Suppressor macrophage treated with lipopolysaccharide for 4 hours (primary cell): Measurements from ENCODE around the gene CUBN.

ENCODE experiments used
- DNase-seq: peaks from one replicate; pipeline ENCODE4 v3.0.0-alpha.2; 2020

CUBN gene

DNA sequence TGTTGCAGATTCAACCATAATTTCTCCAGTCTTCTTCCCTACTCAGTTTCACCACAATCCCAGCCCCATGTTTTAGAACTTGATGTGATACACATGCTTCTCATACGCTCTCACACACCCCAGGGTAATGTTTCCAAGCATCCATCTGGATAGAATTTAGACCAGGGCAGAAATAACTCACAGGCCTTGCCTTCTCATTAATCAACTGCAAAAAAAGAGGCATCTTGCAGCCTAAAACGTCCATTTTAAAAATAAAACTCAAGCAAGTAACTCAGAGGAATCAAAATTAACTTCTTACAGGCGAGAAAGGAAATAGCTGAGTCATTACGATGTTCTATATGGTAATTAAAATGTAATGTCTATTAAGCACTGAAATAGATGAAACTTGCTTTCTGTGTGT, 185.2 kb downstream of the CUBN start:
- DNase-seq, result no peak

- no peak for DNase-seq
These were observed 186.0 kb downstream of the CUBN start for GRCh38 chr10:16943295-16944285.

DNA sequence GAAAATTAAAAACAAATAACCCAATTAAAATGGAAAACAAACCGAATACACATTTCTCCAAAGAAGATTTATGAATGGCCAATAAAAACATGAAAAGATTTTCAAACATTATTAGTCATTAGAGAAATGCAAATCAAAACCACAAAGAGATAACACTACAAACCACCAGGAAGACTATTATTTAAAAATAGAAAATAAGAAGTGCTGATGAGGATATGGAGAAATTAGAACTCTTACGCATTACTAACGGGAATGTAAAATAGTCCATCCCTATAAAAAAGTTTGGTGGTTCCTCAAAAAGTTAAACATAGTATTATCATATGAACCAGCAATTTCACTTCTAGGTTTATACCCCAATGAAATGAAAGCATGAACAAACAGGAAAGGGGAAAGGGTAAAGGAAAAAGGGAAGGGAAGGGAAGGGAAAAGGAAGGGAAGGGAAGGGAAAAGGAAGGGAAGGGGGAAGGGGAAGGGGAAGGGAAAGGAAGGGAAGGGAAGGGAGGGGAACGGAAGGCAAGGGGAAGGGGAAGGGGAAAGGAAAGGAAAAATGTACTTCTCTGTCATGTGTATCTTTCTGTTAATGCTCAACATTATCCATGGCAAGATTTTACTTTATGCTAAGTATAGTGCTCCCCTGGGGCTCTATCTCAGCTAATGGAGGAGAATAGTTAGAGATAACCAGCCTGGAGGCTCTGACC, 187.1 kb downstream of the CUBN start:
- peak; percentile 47 for DNase-seq

DNA sequence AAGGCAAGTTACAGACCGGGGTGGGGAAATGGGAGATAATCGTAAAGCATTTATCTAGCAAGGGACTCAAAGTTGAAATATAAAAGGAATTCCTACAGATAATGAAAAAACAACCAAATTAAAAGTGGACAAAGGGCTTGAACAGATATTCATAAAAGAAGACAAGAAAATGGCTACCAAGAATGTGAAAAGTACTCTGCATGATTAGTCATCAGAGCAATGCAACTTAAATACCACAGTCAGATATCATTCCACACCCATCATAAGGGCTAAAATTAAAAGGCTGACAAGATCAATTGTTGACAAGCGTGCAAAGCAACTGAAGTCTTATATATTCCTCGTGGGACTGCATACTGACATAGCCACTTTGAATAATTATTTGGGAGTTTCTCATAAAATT, 187.7 kb downstream of the CUBN start:
- DNase-seq, result no peak

DNA sequence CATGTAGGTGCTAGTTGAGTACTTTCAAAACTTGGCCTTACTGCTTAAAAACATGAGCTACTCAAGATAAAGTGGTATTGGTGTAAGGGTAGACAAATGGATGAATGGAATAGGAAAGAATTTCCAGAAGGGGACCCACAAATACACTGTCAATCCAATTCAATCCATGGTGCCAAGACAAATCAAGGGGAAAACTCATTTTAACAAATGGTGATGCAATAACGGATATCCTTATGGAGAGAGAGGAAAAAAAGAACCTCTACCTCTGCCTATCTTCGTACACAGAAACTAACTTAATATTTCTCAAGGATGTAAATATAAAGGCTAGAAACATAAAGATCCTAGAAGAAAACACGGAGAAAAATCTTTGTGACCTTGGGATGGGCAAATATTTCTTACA, 188.5 kb downstream of the CUBN start:
- no peak for DNase-seq

- DNase-seq, result no peak
These were observed 190.7 kb downstream of the CUBN start for GRCh38 chr10:16938952-16939351.

- DNase-seq, result no peak
These were observed 195.2 kb downstream of the CUBN start for GRCh38 chr10:16934461-16934860.

DNA sequence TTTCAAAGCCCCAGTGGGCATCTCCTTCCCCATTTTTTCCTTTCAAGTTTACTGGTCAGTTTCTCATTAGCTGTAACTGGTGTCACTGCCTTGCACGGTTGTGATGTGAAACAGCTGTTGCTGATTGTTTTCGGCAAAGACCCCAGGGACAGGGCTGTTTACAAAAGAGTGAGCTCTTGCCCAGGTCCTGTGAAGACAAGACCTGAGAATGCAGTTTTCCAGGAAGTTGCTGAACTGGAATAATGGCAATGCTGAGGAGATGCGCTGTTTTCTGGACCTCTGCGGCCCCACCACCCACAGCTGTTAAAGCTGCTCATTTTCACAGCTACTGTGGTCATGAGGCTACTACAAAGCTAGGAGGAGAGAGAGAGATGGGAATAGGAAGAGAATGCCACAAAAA, 195.8 kb downstream of the CUBN start:
- DNase-seq, result no peak

GRCh38 chr10:16931930-16932329, 197.7 kb downstream of the CUBN start:
- DNase-seq, result no peak

DNA sequence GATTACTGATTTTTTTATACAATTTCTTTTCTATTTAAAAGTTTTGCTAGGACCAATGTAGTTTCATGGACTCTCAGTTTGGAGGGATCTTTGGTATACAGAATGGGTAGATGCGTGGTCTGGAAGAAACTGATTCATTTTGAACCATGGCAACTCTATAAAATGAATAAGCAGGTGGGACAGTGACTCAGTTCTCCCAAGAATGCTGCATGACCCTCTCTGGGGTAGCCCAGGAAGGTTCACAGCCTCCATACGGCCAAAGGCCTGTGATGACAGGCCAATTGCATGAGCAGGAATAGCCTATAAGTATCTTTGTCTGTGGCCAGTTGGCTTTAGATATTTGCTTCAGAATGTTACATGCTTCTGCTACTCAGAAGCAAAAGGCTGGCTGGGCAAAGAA, 199.1 kb downstream of the CUBN start:
- no peak for DNase-seq

DNA sequence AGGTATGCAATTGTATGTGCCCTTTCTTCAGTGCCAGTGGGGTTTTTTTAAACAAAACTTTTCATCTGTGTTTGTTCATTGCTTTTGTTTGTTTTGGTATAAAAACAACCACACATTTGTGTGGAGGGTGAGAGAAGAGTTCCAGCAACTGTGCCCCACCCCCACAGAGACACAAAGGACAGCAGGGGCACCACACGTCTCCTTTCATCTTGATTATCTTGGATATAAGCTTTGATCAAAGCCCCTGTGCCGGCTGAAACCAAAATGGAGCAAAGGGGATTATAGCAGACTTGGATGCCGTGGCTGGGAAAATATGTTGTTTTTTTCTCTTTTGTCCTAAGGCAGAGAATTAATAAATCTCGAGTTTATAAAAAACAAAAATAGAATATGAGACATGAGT, 200.5 kb downstream of the CUBN start:
- DNase-seq, result no peak

- no peak for DNase-seq
These were observed 202.1 kb downstream of the CUBN start for GRCh38 chr10:16927546-16927945.

DNA sequence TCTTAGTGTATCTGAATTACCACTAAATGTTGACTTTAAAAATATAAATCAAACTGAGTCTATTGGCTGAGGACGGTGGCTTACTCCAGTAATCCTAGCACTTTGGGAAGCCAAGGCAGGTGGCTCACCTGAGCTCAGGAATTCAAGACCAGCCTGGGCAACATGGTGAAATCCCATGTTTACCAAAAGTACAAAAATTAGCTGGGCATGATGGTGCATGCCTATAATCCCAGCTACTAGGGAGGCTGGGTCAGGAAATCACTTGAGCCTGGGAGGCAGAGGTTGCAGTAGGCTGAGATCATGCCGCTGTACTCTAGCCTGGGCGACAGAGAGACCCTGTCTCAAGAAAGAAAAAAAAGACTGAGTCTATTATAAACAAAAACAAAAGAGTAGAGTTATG, 205.9 kb downstream of the CUBN start:
- no peak for DNase-seq

- no peak for DNase-seq
These were observed 206.3 kb downstream of the CUBN start for GRCh38 chr10:16923309-16923708.

DNA sequence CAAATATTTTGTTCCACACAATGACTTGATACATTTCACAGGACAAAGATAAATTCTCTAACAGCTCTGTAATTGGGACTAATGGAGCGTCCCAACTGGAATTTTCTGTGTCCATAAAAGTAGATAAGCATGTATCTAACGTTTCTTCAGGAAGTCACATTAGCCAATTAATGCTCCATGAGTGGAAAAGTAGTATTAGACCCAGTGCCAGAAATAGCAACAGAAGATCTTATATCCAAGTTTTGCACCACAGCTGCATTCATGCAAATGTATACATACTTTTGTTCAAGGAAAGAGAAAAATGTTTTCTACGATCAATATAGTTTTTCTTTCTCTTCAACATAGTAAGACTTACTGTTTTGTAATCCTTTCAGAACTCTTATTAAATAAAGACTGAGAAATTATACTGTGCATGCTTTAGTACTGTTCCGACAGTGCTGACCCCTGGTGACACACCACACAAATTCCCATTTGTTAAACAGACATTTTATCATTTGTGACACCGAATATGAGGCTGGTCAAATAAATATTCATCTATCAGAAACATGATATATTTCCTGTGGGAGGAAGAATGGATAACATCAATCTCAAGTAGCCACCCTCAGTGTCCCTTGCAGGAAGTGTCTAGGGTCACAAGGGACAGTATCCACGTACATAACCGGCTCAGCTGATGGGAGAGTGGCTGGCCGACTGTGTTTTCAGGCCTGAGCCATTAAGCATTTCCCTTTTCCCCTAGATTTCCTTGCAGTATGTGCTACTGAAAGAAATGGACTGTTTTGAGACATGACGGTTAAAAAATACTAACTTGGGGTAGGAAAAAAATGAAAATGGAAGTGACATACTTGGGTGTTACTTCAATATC, 210.3 kb downstream of the CUBN start:
- no peak for DNase-seq

- no peak for DNase-seq
These were observed 213.1 kb downstream of the CUBN start for GRCh38 chr10:16916496-16916895.

- DNase-seq, result peak; percentile 15
These were observed 214.3 kb downstream of the CUBN start for GRCh38 chr10:16915300-16915699.

GRCh38 chr10:16913266-16913665, 216.3 kb downstream of the CUBN start:
- DNase-seq, result no peak

DNA sequence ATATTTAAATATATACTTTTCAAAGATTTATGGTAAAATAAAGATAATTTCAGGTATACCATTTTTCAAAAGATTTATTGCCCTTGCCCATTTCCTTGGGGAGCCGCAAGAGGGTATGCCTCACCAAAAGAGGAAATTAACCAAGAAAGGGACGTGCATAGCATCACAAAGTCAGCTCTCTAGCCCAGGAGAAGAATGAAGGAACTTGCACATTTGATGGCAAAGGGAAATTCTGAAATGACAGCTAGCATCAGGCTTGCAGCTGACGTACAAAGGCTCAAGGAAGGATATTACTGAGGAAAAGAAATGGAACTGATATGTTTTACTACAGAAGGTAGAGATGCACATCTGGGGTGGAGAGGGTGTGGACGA, 218.8 kb downstream of the CUBN start:
- peak; percentile 92 for DNase-seq

GRCh38 chr10:16909961-16910792, 219.4 kb downstream of the CUBN start:
- peak; percentile 64 for DNase-seq

GRCh38 chr10:16909271-16909767, 220.3 kb downstream of the CUBN start:
- no peak for DNase-seq

GRCh38 chr10:16907687-16908086, 221.9 kb downstream of the CUBN start:
- no peak for DNase-seq
